SK-N-DZ (cell line): Measurements from ENCODE around the gene FOXP2.
"Not testable (repeated sequence)": the region's sequence is repeated elsewhere in the genome, so short reads cannot be mapped to it uniquely, and the experiment has no call there.

Experiments used
- DNase-seq: peaks from one replicate; pipeline ENCODE4 v3.0.0-alpha.2; 2015; ENCODE audit warnings: low spot score

Gene FOXP2

DNA sequence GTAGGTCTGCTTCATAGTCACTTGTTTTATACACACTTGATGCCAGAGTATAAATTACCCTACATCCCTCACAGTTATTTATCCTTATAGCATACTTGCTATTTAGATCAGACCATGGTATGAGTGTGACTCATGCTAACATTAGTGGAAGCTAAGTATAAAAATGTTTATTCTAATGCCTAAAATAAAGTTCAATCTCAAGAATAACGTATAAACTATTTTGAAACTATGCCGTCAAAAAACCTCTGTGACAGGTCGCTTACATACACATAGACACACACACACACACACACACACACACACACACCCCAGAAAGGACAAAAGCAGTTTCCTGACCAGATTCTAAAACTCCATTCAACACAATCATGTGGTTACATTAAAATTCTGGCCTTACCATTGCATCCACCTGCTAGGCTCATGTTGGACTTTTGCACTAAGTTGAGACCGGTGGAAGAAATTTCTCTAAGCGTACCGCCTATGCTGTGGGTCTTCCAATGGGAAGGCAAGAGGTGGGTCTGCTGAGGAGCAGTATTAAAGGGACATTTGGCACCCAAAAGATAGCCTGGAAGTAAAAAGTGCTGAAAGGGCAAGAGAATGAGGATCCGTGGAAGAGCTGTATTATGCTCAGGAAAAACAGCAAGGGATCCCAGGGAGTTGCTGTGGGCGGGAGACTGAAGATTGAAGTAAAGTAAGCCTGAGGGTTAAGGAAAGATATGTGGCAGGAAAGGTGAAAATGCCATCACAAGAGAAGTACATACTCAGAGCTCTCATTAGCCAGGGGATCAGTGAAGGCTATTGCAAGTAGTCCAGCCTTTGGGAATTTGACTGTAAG, 5.0 kb downstream of the FOXP2 start:
- DNase-seq: no peak

DNA sequence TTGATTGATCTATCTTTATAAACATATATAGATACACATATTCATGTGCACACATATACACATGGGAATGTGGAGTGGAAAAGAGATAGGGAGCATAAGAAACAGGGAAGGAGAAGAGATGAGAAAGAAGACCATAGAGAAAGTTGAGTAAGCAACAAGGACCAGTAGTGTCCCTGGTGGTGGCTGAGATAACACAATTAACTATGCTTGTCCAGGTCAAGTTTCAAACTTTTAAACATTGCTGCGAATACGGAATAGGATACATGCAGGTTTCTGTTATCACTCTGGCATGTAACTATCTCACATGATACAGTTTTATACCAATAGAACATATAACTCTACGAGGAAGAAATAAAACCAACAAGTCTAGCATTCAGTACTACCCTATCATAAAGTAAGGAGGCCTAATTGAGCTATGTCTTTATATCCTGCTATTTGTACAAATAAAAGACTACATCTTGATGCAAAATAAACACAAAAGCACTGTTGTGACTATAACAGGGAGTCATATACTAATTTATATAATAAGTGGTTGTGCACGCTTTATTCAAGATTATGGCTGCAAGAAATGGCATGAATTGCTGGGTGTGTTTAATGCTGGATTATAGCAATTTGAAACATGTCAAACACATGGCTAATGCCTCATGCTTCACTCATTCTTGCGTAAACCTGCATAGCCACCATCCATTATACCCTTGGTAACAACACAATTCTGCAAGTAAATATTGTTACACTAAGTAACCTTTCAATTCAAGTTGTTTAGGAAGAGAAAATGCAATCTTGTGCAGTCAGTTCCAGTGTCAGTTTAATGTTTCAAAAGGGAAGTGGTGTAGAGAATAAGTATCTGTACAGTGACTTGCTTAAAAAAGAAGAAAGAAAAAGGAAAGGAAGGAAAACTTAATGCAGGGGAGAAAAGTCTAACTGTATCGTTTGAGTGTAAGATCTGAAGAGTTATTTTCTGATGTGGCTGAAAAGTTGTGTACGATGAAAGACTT, 8.2 kb downstream of the FOXP2 start:
- DNase-seq: no peak

- no peak for DNase-seq
These were observed 11.8 kb downstream of the FOXP2 start for GRCh38 chr7:114426382-114426781.

DNA sequence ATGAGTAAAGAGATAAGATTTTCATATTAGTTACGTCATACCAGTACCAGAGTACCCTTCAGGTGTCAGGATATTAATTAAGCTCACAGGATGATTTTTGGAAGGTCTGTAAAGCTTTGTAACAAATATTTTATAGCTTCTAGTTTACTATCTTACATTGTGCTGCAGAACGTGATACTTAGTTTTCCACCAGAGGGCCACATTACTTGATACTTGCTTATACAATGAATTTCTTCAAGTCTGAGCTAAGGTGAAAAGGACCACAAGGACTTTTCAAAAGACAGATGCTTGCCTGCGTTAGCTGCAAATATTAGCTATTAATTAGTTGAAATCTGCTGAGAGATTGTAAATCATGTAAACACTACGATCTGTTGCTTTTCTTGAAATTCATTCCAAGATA, 12.2 kb downstream of the FOXP2 start:
- DNase-seq: peak; percentile 20

DNA sequence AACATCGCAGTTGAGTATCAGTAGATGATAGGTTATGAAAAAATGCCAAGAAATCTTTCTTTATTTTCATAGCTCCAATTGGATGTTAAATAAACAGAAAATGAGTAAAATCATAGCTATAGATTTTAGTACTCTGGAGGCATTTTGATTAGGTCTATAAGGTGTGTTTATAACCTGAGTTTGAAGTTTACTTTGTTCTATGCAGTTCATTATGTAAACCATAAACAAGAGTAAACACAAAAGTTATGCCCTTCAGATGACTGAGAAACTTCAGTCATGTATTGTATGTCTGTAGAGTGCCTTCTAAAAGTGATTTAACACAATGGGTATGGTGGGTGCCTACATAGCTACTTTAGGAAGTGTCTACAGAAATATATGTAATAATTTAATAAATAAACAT, 13.6 kb downstream of the FOXP2 start:
- DNase-seq: no peak

- DNase-seq: no peak
These were observed 16.6 kb downstream of the FOXP2 start for GRCh38 chr7:114431189-114431588.

GRCh38 chr7:114432061-114432460, 17.4 kb downstream of the FOXP2 start:
- no peak for DNase-seq

DNA sequence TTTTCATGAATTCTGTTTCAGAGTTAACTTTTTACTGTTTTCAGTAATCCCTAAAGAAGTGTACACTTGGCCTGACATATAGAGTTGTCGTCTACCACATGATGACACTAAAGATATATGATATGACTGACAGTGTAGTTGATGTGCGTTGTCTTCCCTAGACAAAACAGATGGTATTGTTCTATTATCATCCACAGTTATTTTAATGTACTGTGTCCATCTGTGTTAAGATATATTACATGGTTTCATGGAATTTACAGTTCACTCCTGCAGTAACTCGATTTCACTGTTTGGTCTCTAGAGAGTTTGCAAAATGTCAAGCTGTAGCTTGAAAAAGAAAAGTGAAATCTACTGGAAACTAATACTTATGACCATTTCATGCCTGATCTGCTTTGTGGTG, 18.1 kb downstream of the FOXP2 start:
- DNase-seq: no peak

GRCh38 chr7:114439581-114439980, 25.0 kb downstream of the FOXP2 start:
- no peak for DNase-seq

- not testable (repeated sequence) for DNase-seq
These were observed 26.3 kb downstream of the FOXP2 start for GRCh38 chr7:114440927-114441326.

DNA sequence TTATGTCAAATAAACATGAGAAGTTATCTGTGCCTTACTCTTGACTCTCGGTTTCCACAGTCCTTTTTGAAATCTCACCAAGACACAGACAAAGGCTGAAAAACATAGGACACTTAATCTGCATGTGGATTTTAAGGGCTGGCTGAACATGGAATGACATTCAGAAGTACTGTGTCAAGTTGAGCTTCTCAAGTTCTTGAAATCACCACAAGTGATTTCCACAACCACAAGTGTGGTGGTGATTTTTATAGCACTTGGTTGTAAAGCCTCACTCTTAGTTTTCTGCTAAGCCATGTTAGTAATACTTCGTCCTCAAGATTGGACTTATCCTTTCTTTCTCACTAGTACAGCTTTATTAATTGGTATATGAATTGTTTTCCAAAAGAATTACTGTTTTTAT, 29.6 kb downstream of the FOXP2 start:
- DNase-seq: no peak

- no peak for DNase-seq
These were observed 35.8 kb downstream of the FOXP2 start for GRCh38 chr7:114450431-114450830.

DNA sequence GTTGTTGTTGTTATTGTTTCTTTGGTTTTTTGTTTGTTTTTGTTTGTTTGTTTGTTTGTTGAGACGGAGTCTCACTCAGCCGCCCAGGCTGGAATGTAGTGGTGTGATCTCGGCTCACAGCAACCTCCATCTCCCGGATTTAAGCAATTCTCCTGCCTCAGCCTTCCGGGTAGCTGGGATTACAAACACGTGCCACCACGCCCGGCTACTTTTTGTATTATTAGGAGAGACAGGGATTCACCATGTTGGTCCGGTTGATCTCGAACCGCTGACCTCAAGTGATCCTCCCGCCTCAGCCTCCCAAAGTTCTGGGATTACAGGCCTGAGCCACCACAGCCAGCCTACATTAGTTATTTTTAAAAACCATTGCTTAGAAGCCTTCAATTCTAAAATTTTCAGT, 45.0 kb downstream of the FOXP2 start:
- DNase-seq: no peak

- DNase-seq: no peak
These were observed 45.4 kb downstream of the FOXP2 start for GRCh38 chr7:114460021-114460420.

- DNase-seq: no peak
These were observed 52.3 kb downstream of the FOXP2 start for GRCh38 chr7:114466917-114467316.

DNA sequence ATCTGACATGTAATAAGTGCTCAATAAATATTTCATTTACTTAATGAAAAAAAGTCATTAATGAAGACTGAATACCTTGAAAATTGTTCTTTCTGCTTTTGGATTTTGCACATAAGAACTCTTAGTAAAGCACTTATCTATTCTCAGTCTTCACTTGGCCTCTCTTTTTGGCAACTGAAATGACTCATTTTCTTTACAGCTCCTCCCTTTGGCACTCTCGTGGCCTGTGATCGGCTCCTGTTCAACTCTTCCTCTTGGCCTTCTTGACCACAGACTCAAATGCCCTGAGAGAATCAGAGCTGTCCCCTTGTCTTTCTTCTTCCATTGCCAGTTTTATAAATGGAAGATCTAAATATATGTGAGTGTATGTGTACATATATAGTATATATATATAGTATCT, 54.2 kb downstream of the FOXP2 start:
- no peak for DNase-seq

DNA sequence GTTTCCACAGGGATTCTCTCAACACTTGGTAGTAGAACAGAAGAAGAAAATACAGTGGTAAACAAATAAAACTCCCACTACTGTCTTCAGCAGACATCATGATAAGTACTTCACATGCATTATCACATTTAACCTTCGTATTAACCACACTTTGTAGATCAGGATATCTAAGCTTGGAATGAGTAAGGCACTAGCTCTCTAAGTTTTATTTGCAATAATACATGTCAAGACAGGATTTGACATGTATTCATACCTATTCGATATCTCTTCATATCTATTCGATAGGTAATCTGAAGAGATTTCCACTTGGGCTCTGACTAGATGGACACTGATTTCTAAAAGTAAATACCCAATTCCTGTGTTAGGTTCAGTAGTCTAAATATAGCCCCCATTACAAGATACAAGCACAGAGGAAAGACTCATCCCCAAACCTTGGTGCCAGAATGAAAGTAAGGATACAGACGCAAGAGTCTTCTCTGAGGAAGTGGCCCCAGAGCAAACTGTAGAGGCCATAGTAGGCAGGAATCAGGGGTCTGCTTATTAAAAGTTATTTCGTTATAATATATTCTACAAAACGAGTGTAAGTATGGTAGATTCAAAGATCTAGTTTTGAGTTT, 58.4 kb downstream of the FOXP2 start:
- DNase-seq: no peak

- no peak for DNase-seq
These were observed 63.8 kb downstream of the FOXP2 start for GRCh38 chr7:114478384-114478783.

- no peak for DNase-seq
These were observed 67.4 kb downstream of the FOXP2 start for GRCh38 chr7:114481999-114482398.

GRCh38 chr7:114484226-114484625, 69.6 kb downstream of the FOXP2 start:
- DNase-seq: no peak

DNA sequence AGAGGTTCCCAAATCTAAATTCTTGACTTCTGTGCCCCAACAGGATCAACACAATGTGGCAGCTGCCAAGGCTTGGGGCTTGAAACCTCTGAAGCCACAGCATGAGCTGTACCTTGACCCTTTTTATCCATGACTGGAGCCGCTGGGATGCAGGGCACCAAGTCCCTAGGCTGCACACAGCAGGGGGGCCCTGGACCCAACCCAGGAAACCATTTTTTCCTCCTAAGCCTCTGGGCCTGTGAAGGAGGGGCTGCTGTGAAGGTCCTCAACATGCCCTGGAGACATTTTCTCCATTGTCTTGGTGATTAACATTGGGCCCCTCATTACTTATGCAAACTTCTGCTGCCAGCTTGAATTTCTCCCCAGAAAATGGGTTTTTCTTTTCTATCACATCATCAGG, 72.6 kb downstream of the FOXP2 start:
- DNase-seq: no peak

- no peak for DNase-seq
These were observed 74.1 kb downstream of the FOXP2 start for GRCh38 chr7:114488696-114489095.
